ENCODE measurements around the gene GRK4. TPM values are rescaled to one million over a fixed set of nuclear protein-coding genes. Genes with fewer than 3 reads are reported as not detected.
"Not testable (repeated sequence)": the region's sequence is repeated elsewhere in the genome, so short reads cannot be mapped to it uniquely, and the experiment has no call there.

GRK4 gene
- total RNA-seq, 1 experiment from 2014 or later, result 4.4 TPM

GRCh38 chr4:2958446-2958845 lies 4.9 kb upstream of the GRK4 start:
- DNase-seq (ENCODE audit: low read depth), result no peak

- DNase-seq (ENCODE audit: low read depth), result not testable (repeated sequence)
Measured at GRCh38 chr4:2960450-2960849, 2.9 kb upstream of the GRK4 start.

GRCh38 chr4:2961421-2961810 lies 2.0 kb upstream of the GRK4 start:
- no peak for DNase-seq (ENCODE audit: low read depth)

GRCh38 chr4:2961811-2962441 lies 1.4 kb upstream of the GRK4 start:
- no peak for DNase-seq (ENCODE audit: low read depth)

- DNase-seq (ENCODE audit: low read depth), result no peak
Measured at GRCh38 chr4:2962614-2963174, 677 bp upstream of the GRK4 start.

- DNase-seq (ENCODE audit: low read depth), result no peak
Measured at GRCh38 chr4:2963966-2964471, 648 bp downstream of the GRK4 start.

- no peak for DNase-seq (ENCODE audit: low read depth)
Measured at GRCh38 chr4:2964706-2965258, 1.4 kb downstream of the GRK4 start.

GRCh38 chr4:2965262-2965661 lies 1.9 kb downstream of the GRK4 start:
- DNase-seq (ENCODE audit: low read depth), result no peak

GRCh38 chr4:2968381-2968780 lies 5.0 kb downstream of the GRK4 start:
- peak; percentile 25 for DNase-seq (ENCODE audit: low read depth)

- no peak for DNase-seq (ENCODE audit: low read depth)
Measured at GRCh38 chr4:2971275-2971674, 7.9 kb downstream of the GRK4 start.

- DNase-seq (ENCODE audit: low read depth), result peak; percentile 71
Measured at GRCh38 chr4:2977211-2978088, 14.1 kb downstream of the GRK4 start.

GRCh38 chr4:2981256-2981819 lies 18.0 kb downstream of the GRK4 start:
- no peak for DNase-seq (ENCODE audit: low read depth)

- no peak for DNase-seq (ENCODE audit: low read depth)
Measured at GRCh38 chr4:2982012-2982411, 18.6 kb downstream of the GRK4 start.

GRCh38 chr4:2983715-2984114 lies 20.3 kb downstream of the GRK4 start:
- DNase-seq (ENCODE audit: low read depth), result not testable (repeated sequence)

- DNase-seq (ENCODE audit: low read depth), result no peak
Measured at GRCh38 chr4:2991243-2991642, 27.9 kb downstream of the GRK4 start.

- DNase-seq (ENCODE audit: low read depth), result no peak
Measured at GRCh38 chr4:2994917-2995316, 31.5 kb downstream of the GRK4 start.

- no peak for DNase-seq (ENCODE audit: low read depth)
Measured at GRCh38 chr4:2995546-2996265, 32.3 kb downstream of the GRK4 start.

GRCh38 chr4:2996415-2996814 lies 33.0 kb downstream of the GRK4 start:
- no peak for DNase-seq (ENCODE audit: low read depth)

- DNase-seq (ENCODE audit: low read depth), result no peak
Measured at GRCh38 chr4:3007724-3008123, 44.4 kb downstream of the GRK4 start.

- DNase-seq (ENCODE audit: low read depth), result no peak
Measured at GRCh38 chr4:3009422-3009821, 46.1 kb downstream of the GRK4 start.

- DNase-seq (ENCODE audit: low read depth), result no peak
Measured at GRCh38 chr4:3010577-3010976, 47.2 kb downstream of the GRK4 start.
